ENCODE data around the gene RAB3IP.

Gene RAB3IP

GRCh38 chr12:69824028-69824427, 85.4 kb downstream of the RAB3IP start:
- Histone ChIP-seq H3K4me1 (ENCODE audit: control insufficient read depth, low read length) (no peaks in the 10 kb centered on the region), H3K36me3 (ENCODE audit: control insufficient read depth, low read length) (no peaks in the 10 kb centered on the region), H3K9me3 (ENCODE audit: control insufficient read depth, insufficient read depth, low read length) (no peaks in the 10 kb centered on the region), H3K9me2 (replicated peaks; ENCODE audit: control insufficient read depth, low read length) (no peaks in the 10 kb centered on the region), H3F3A (ENCODE audit: control insufficient read depth, insufficient read depth) (no peaks in the 10 kb centered on the region), H3K27ac (ENCODE audit: low read depth, low read length) (no peak overlapping the region), H3K79me2 (ENCODE audit: control insufficient read depth, low read length) (no peaks in the 10 kb centered on the region), H4K20me1 (ENCODE audit: control insufficient read depth, insufficient read depth, low read depth, low read length) (no peaks in the 10 kb centered on the region), H3K4me3 (ENCODE audit: low read length) (no peak overlapping the region), H3K27me3 (ENCODE audit: control insufficient read depth, low read length) (peaks cover 4% of the 10 kb centered on the region; the same call in 1 of the 2 replicates), H3K4me2 (ENCODE audit: low read length) (no peak overlapping the region)
- TF ChIP-seq EZH2phosphoT487 (IDR thresholded peaks at IDR 0.05; ENCODE audit: borderline replicate concordance, low read length) (no peak), CTCF (IDR thresholded peaks at IDR 0.05; ENCODE audit: low read depth, low read length, poor library complexity, severe bottlenecking) (no peak)

- Histone ChIP-seq H3K36me3 (ENCODE audit: control insufficient read depth, low read length) (no peaks in the 10 kb centered on the region), H3K79me2 (ENCODE audit: control insufficient read depth, low read length) (no peaks in the 10 kb centered on the region), H4K20me1 (ENCODE audit: control insufficient read depth, insufficient read depth, low read depth, low read length) (no peaks in the 10 kb centered on the region), H3K9me2 (replicated peaks; ENCODE audit: control insufficient read depth, low read length) (no peaks in the 10 kb centered on the region), H3K27me3 (ENCODE audit: control insufficient read depth, low read length) (peaks cover 6% of the 10 kb centered on the region; the same call in 1 of the 2 replicates), H3F3A (ENCODE audit: control insufficient read depth, insufficient read depth) (no peaks in the 10 kb centered on the region), H3K9me3 (ENCODE audit: control insufficient read depth, insufficient read depth, low read length) (no peaks in the 10 kb centered on the region), H3K4me1 (ENCODE audit: control insufficient read depth, low read length) (no peaks in the 10 kb centered on the region), H3K4me2 (ENCODE audit: low read length) (no peak within 1 kb of the TSS), H3K27ac (ENCODE audit: low read depth, low read length) (no peak within 1 kb of the TSS), H3K4me3 (ENCODE audit: low read length) (no peak within 1 kb of the TSS)
- TF ChIP-seq EZH2phosphoT487 (IDR thresholded peaks at IDR 0.05; ENCODE audit: borderline replicate concordance, low read length) (no peak), CTCF (IDR thresholded peaks at IDR 0.05; ENCODE audit: low read depth, low read length, poor library complexity, severe bottlenecking) (no peak)
Observed at GRCh38 chr12:69824966-69825560, 86.4 kb downstream of the RAB3IP start, which contains the start of gene MYRFL. Gene MYRFL, plus strand, starts transcription at chr12:69825227. Its CDS starts 291 bp downstream, at chr12:69825518.

GRCh38 chr12:69828897-69829296, 90.2 kb downstream of the RAB3IP start:
- no peaks in the 10 kb centered on the region for H3K36me3 ChIP-seq (ENCODE audit: control insufficient read depth, low read length)

More at GRCh38 chr12:69828897-69829296, 90.2 kb downstream of the RAB3IP start:
- no peak for TF ChIP-seq CTCF (IDR thresholded peaks at IDR 0.05; ENCODE audit: low read depth, low read length, poor library complexity, severe bottlenecking)
- TF ChIP-seq EZH2phosphoT487 (IDR thresholded peaks at IDR 0.05; ENCODE audit: borderline replicate concordance, low read length) = no peak
- Histone ChIP-seq H3K9me2 (replicated peaks; ENCODE audit: control insufficient read depth, low read length) (no peaks in the 10 kb centered on the region), H3K27me3 (ENCODE audit: control insufficient read depth, low read length) (peaks cover 11% of the 10 kb centered on the region), H3K4me2 (ENCODE audit: low read length) (no peak overlapping the region), H3K4me3 (ENCODE audit: low read length) (no peak overlapping the region), H3K27ac (ENCODE audit: low read depth, low read length) (no peak overlapping the region), H4K20me1 (ENCODE audit: control insufficient read depth, insufficient read depth, low read depth, low read length) (no peaks in the 10 kb centered on the region), H3K79me2 (ENCODE audit: control insufficient read depth, low read length) (no peaks in the 10 kb centered on the region), H3F3A (ENCODE audit: control insufficient read depth, insufficient read depth) (no peaks in the 10 kb centered on the region), H3K9me3 (ENCODE audit: control insufficient read depth, insufficient read depth, low read length) (no peaks in the 10 kb centered on the region), H3K4me1 (ENCODE audit: control insufficient read depth, low read length) (no peaks in the 10 kb centered on the region)
